ENCODE measurements around the gene RNF135. TPM values are rescaled to one million over a fixed set of nuclear protein-coding genes. Genes with fewer than 3 reads are reported as not detected.

Gene RNF135
- total and polyA plus RNA-seq, 10 of the 15 experiments (the other 5 are each of a cell fraction or from before 2014, with no cell fraction given), result 12.7 to 28.0 (median 18.7) TPM

DNA sequence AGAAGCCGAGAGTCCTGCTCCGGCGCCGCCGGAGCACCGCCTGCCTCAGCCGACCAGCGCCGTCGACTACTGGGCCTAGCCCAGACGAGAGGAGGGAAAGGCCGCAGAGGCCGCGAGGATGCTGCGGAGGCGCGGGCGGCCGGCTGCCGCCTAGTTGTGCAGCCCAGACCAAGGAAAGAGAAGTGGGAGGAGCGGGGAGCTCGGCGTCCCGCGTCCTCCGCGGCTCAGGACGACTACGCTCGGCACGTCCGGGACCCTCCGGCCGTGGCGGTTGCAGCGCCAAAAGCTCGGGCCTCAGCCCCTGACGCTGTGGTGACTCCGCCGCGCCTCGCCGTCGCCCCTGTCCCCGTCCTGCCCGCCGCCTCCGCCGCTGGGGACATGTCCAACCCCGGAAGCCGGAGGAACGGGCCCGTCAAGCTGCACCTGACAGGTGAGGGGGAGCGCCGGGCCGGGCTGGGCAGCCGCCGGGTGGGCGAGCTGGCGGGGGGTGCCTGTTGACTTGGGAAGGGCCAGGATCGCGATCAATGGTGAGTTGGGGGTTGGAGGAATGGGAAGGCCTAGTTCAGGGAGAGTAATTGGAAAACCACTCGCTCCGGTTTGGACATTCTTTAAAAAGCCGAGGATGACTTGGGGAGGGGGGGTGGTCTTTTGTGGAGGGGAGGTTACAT lies 37.7 kb downstream of the RNF135 start (continued):
- TF ChIP-seq, protein P1, sequence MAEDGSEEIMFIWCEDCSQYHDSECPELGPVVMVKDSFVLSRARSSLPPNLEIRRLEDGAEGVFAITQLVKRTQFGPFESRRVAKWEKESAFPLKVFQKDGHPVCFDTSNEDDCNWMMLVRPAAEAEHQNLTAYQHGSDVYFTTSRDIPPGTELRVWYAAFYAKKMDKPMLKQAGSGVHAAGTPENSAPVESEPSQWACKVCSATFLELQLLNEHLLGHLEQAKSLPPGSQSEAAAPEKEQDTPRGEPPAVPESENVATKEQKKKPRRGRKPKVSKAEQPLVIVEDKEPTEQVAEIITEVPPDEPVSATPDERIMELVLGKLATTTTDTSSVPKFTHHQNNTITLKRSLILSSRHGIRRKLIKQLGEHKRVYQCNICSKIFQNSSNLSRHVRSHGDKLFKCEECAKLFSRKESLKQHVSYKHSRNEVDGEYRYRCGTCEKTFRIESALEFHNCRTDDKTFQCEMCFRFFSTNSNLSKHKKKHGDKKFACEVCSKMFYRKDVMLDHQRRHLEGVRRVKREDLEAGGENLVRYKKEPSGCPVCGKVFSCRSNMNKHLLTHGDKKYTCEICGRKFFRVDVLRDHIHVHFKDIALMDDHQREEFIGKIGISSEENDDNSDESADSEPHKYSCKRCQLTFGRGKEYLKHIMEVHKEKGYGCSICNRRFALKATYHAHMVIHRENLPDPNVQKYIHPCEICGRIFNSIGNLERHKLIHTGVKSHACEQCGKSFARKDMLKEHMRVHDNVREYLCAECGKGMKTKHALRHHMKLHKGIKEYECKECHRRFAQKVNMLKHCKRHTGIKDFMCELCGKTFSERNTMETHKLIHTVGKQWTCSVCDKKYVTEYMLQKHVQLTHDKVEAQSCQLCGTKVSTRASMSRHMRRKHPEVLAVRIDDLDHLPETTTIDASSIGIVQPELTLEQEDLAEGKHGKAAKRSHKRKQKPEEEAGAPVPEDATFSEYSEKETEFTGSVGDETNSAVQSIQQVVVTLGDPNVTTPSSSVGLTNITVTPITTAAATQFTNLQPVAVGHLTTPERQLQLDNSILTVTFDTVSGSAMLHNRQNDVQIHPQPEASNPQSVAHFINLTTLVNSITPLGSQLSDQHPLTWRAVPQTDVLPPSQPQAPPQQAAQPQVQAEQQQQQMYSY (CRISPR knock-in tag; IDR thresholded peaks at IDR 0.05), result no peak
- TF ChIP-seq ETV6 (conservative IDR thresholded peaks at IDR 0.05 in 1 of 2, IDR thresholded peaks at IDR 0.05 in 1 of 2; ENCODE audit: borderline replicate concordance in 1 of 2, low read depth in 1 of 2), result no peak
- TF ChIP-seq POLR2AphosphoS5 (IDR thresholded peaks at IDR 0.05; ENCODE audit: low read length), result no peak
- no peak for TF ChIP-seq PAX5 (IDR thresholded peaks at IDR 0.05; ENCODE audit: borderline replicate concordance, low read depth, low read length)
- no peak for TF ChIP-seq ZNF24 (IDR thresholded peaks at IDR 0.05)
- no peak for TF ChIP-seq FOXK2 (IDR thresholded peaks at IDR 0.05)
- no peak for TF ChIP-seq MTA3 (IDR thresholded peaks at IDR 0.05; ENCODE audit: borderline replicate concordance, low read length)
- TF ChIP-seq BMI1 (IDR thresholded peaks at IDR 0.05; ENCODE audit: borderline replicate concordance), result no peak
- no peak for TF ChIP-seq SMAD1 (IDR thresholded peaks at IDR 0.05; ENCODE audit: low read depth, partially characterized antibody)
- no peak for TF ChIP-seq JUNB (IDR thresholded peaks at IDR 0.05)
- TF ChIP-seq ZNF274 (IDR thresholded peaks at IDR 0.05; ENCODE audit: insufficient read depth, insufficient read length), result no peak
- peak; percentile 6 to 20; a peak in 1 of 4 replicates for TF ChIP-seq BHLHE40 (IDR thresholded peaks at IDR 0.05; ENCODE audit: borderline replicate concordance in 1 of 2, low read depth in 2 of 2, low read length in 1 of 2)
- no peak for TF ChIP-seq MEF2B (IDR thresholded peaks at IDR 0.05; ENCODE audit: partially characterized antibody, poor library complexity, severe bottlenecking)
- no peak for TF ChIP-seq MYC (IDR thresholded peaks at IDR 0.05; ENCODE audit: insufficient read depth, insufficient read length, insufficient replicate concordance, low read length, severe bottlenecking)
- no peak for TF ChIP-seq SMARCA5 (IDR thresholded peaks at IDR 0.05)
- no peak for TF ChIP-seq SRF (IDR thresholded peaks at IDR 0.05; ENCODE audit: low read depth in 2 of 2, low read length in 2 of 2)
- no peak for TF ChIP-seq NBN (IDR thresholded peaks at IDR 0.05)
- TF ChIP-seq PML (IDR thresholded peaks at IDR 0.05; ENCODE audit: low read length), result 0 out of 2 replicates have a peak, but pooled peaks have one; percentile 56
- TF ChIP-seq, protein P2, sequence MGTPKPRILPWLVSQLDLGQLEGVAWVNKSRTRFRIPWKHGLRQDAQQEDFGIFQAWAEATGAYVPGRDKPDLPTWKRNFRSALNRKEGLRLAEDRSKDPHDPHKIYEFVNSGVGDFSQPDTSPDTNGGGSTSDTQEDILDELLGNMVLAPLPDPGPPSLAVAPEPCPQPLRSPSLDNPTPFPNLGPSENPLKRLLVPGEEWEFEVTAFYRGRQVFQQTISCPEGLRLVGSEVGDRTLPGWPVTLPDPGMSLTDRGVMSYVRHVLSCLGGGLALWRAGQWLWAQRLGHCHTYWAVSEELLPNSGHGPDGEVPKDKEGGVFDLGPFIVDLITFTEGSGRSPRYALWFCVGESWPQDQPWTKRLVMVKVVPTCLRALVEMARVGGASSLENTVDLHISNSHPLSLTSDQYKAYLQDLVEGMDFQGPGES (IDR thresholded peaks at IDR 0.05), result no peak
- TF ChIP-seq, protein P3, sequence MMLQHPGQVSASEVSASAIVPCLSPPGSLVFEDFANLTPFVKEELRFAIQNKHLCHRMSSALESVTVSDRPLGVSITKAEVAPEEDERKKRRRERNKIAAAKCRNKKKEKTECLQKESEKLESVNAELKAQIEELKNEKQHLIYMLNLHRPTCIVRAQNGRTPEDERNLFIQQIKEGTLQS (IDR thresholded peaks at IDR 0.05; ENCODE audit: borderline replicate concordance, extremely low read depth, low read depth, low read length), result no peak
- 0 out of 2 replicates have a peak, but pooled peaks have one; percentile 22 for TF ChIP-seq IRF4 (IDR thresholded peaks at IDR 0.05; ENCODE audit: low read depth, low read length)
- no peak for TF ChIP-seq FOXM1 (IDR thresholded peaks at IDR 0.05; ENCODE audit: low read depth, low read length)
- TF ChIP-seq CBX5 (IDR thresholded peaks at IDR 0.05; ENCODE audit: low read depth), result no peak
- 0 out of 2 replicates have a peak, but pooled peaks have one; percentile 2 for TF ChIP-seq TCF12 (IDR thresholded peaks at IDR 0.05; ENCODE audit: low read depth, low read length)
- TF ChIP-seq LARP7 (IDR thresholded peaks at IDR 0.05), result no peak
- no peak for TF ChIP-seq SIN3A (IDR thresholded peaks at IDR 0.05; ENCODE audit: low read depth, low read length)

All from GM12878 (cell line).